ENCODE data around the gene PID1. TPM values are rescaled to one million over a fixed set of nuclear protein-coding genes. Genes with fewer than 3 reads are reported as not detected.
"Not testable (repeated sequence)": the region's sequence is repeated elsewhere in the genome, so short reads cannot be mapped to it uniquely, and the experiment has no call there.

Gene PID1
- total and polyA plus RNA-seq, 2 donors = 1.0 to 5.2 TPM

DNA sequence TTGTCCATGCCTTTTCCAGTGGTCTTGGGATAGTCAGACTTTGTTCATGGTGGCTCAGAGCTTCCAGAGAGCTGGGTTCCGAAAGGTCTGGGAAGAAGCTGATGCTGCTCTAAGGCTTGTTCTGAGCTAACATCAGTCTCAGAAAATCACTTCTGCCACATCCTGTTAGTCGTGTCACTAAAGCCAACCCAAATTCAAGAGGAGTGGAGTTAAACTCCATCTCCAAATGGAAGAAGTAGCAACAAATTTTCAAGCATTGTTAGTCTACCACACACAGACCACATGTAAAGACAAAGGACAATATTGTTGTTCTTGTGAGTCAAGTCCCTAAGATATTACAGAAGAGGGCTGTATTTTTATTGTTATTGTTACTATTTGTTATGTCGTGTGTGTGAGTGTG is 77.8 kb downstream of the PID1 start:
- DNase-seq (ENCODE audit: low read depth in 6 of 9, low spot score in 9 of 9) = no peak
- Histone ChIP-seq H3K27ac (ENCODE audit: low read depth in 1 of 2, low read length in 1 of 2) (no peak overlapping the region), H3K4me1 (ENCODE audit: control insufficient read depth in 2 of 2, insufficient read depth in 2 of 2, low read length in 2 of 2) (no peaks in the 10 kb centered on the region), H3K36me3 (ENCODE audit: control insufficient read depth in 2 of 2, insufficient read depth in 2 of 2, low read length in 1 of 2) (no peaks in the 10 kb centered on the region), H3K4me3 (ENCODE audit: low read length in 2 of 2) (no peak overlapping the region), H3K27me3 (ENCODE audit: control insufficient read depth in 2 of 2, insufficient read depth in 1 of 2, low read length in 1 of 2) (no peaks in the 10 kb centered on the region), H3K9me3 (ENCODE audit: control insufficient read depth in 2 of 2, insufficient read depth in 1 of 2, low read length in 1 of 2) (peaks cover 1 to 10% of the 10 kb centered on the region in 2 donors)
- WGBS = 71% methylated on average over 3 of the region's 3 CpGs

DNA sequence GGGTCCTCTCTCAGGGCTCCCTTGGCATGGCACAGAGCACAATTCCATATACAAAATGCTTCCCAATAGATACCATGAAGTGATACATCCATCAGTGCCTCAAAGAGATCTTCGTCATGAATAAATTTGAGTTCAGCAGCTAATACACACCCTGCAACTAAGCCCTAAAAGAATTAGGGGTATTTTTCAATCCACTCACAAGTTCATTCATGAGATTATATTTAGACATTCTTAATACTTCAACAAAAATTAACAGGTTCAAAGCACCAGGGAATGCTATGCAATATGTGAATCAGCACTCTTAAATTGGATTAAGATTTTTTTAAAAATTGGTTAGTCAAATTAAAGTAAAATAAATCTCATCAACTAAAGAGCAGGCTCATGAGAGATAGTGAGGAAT is 79.7 kb downstream of the PID1 start:
- 99% methylated on average over 1 of the region's 1 CpG for whole genome bisulfite sequencing
- H3K4me1 ChIP-seq (ENCODE audit: control insufficient read depth in 2 of 2, insufficient read depth in 2 of 2, low read length in 2 of 2) = no peaks in the 10 kb centered on the region
- no peak overlapping the region for H3K4me3 ChIP-seq (ENCODE audit: low read length in 2 of 2)
- no peak for DNase-seq (ENCODE audit: low read depth in 6 of 9, low spot score in 9 of 9)
- H3K9me3 ChIP-seq (ENCODE audit: control insufficient read depth in 2 of 2, insufficient read depth in 1 of 2, low read length in 1 of 2) = peaks cover 1 to 10% of the 10 kb centered on the region in 2 donors
- no peak overlapping the region for H3K27ac ChIP-seq (ENCODE audit: low read depth in 1 of 2, low read length in 1 of 2)
- H3K27me3 ChIP-seq (ENCODE audit: control insufficient read depth in 2 of 2, insufficient read depth in 1 of 2, low read length in 1 of 2) = no peaks in the 10 kb centered on the region
- no peaks in the 10 kb centered on the region for H3K36me3 ChIP-seq (ENCODE audit: control insufficient read depth in 2 of 2, insufficient read depth in 2 of 2, low read length in 1 of 2)

DNA sequence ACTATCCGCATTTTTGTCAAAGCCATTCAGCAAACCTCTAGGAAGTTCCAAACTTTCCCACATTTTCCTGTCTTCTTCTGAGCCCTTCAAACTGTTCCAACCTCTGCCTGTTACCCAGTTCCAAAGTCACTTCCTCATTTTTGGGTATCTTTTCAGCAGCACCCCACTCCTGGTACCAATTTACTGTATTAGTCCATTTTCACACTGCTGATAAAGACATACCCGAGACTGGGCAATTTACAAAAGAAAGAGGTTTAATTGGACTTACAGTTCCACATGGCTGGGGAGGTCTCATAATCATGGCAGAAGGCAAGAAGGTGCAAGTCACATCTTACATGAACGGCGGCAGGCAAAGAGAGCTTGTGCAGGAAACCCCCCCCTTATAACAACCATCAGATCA is 84.0 kb downstream of the PID1 start:
- 70% methylated on average over 4 of the region's 4 CpGs for WGBS

GRCh38 chr2:229181641-229182040 is 89.4 kb downstream of the PID1 start:
- no peak for DNase-seq (ENCODE audit: low read depth in 6 of 9, low spot score in 9 of 9)
- Histone ChIP-seq H3K4me3 (ENCODE audit: low read length in 2 of 2) (no peak overlapping the region), H3K27me3 (ENCODE audit: control insufficient read depth in 2 of 2, insufficient read depth in 1 of 2, low read length in 1 of 2) (no peaks in the 10 kb centered on the region), H3K36me3 (ENCODE audit: control insufficient read depth in 2 of 2, insufficient read depth in 2 of 2, low read length in 1 of 2) (no peaks in the 10 kb centered on the region), H3K4me1 (ENCODE audit: control insufficient read depth in 2 of 2, insufficient read depth in 2 of 2, low read length in 2 of 2) (no peaks in the 10 kb centered on the region), H3K9me3 (ENCODE audit: control insufficient read depth in 2 of 2, insufficient read depth in 1 of 2, low read length in 1 of 2) (peaks cover 0 to 4% of the 10 kb centered on the region in 2 donors), H3K27ac (ENCODE audit: low read depth in 1 of 2, low read length in 1 of 2) (no peak overlapping the region)

More for the DNA sequence above, 84.0 kb downstream of the PID1 start:
- not testable (repeated sequence) for H3K36me3 ChIP-seq (ENCODE audit: control insufficient read depth in 2 of 2, insufficient read depth in 2 of 2, low read length in 1 of 2); H3K27ac ChIP-seq (ENCODE audit: low read depth in 1 of 2, low read length in 1 of 2); H3K4me1 ChIP-seq (ENCODE audit: control insufficient read depth in 2 of 2, insufficient read depth in 2 of 2, low read length in 2 of 2); H3K27me3 ChIP-seq (ENCODE audit: control insufficient read depth in 2 of 2, insufficient read depth in 1 of 2, low read length in 1 of 2); H3K4me3 ChIP-seq (ENCODE audit: low read length in 2 of 2); DNase-seq (ENCODE audit: low read depth in 6 of 9, low spot score in 9 of 9)
- peaks cover 1 to 14% of the 10 kb centered on the region in 2 donors for H3K9me3 ChIP-seq (ENCODE audit: control insufficient read depth in 2 of 2, insufficient read depth in 1 of 2, low read length in 1 of 2)

DNA sequence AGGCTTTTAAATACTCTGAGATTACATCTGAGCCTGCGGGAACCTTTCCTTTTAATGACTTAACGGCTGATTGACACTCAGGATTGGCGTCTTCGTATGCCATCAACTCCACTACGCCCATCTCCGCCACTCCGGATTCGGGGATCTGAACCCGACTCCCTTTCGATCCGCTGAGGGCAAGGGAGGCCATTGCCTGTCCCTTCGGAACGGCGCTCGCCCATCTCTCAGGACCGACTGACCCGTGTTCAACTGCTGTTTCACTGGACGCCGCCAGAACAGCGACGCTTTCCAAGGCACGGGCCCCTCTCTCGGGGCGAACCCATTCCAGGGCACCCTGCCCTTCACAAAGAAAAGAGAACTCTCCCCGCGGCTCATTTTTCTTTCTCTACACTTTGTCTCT is 90.4 kb downstream of the PID1 start:
- Histone ChIP-seq H3K27me3 (ENCODE audit: control insufficient read depth in 2 of 2, insufficient read depth in 1 of 2, low read length in 1 of 2) (no peaks in the 10 kb centered on the region), H3K9me3 (ENCODE audit: control insufficient read depth in 2 of 2, insufficient read depth in 1 of 2, low read length in 1 of 2) (peaks cover 0 to 4% of the 10 kb centered on the region in 2 donors), H3K4me1 (ENCODE audit: control insufficient read depth in 2 of 2, insufficient read depth in 2 of 2, low read length in 2 of 2) (no peaks in the 10 kb centered on the region), H3K36me3 (ENCODE audit: control insufficient read depth in 2 of 2, insufficient read depth in 2 of 2, low read length in 1 of 2) (no peaks in the 10 kb centered on the region), H3K27ac (ENCODE audit: low read depth in 1 of 2, low read length in 1 of 2) (no peak overlapping the region), H3K4me3 (ENCODE audit: low read length in 2 of 2) (no peak overlapping the region)
- peak in 1 of 9 donors; percentile 21 for DNase-seq (ENCODE audit: low read depth in 6 of 9, low spot score in 9 of 9)
- 97% methylated on average over 26 of the region's 26 CpGs for WGBS

- 78% methylated on average over 4 of the region's 4 CpGs for WGBS
- DNase-seq (ENCODE audit: low read depth in 6 of 9, low spot score in 9 of 9) = no peak
- no peaks in the 10 kb centered on the region for H3K4me1 ChIP-seq (ENCODE audit: control insufficient read depth in 2 of 2, insufficient read depth in 2 of 2, low read length in 2 of 2)
Observed at GRCh38 chr2:229179628-229180027, 91.5 kb downstream of the PID1 start.

DNA sequence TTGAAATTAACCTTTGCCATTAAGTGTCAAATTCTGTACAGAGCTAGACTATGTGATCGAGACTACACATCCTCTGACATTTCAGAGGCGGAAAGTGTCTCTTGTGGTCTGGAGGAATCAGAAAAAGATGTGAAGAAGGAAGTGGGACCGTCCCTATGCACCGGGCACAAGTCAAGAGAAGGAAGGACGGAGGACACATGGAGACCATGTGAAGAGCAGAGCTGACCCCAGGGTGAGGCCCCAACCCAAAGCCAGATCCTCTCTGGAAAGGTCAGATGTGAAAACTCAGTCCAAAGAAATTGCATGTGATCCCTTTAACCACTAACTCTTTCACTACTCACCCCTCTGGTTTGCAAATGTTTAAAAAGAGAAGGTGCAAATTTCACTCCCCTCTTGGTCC is 92.4 kb downstream of the PID1 start:
- peaks cover 0 to 4% of the 10 kb centered on the region in 2 donors for H3K9me3 ChIP-seq (ENCODE audit: control insufficient read depth in 2 of 2, insufficient read depth in 1 of 2, low read length in 1 of 2)
- DNase-seq (ENCODE audit: low read depth in 6 of 9, low spot score in 9 of 9) = no peak
- no peak overlapping the region for H3K27ac ChIP-seq (ENCODE audit: low read depth in 1 of 2, low read length in 1 of 2)
- no peak overlapping the region for H3K4me3 ChIP-seq (ENCODE audit: low read length in 2 of 2)
- H3K36me3 ChIP-seq (ENCODE audit: control insufficient read depth in 2 of 2, insufficient read depth in 2 of 2, low read length in 1 of 2) = no peaks in the 10 kb centered on the region
- H3K4me1 ChIP-seq (ENCODE audit: control insufficient read depth in 2 of 2, insufficient read depth in 2 of 2, low read length in 2 of 2) = no peaks in the 10 kb centered on the region
- WGBS = 91% methylated on average over 5 of the region's 5 CpGs
- no peaks in the 10 kb centered on the region for H3K27me3 ChIP-seq (ENCODE audit: control insufficient read depth in 2 of 2, insufficient read depth in 1 of 2, low read length in 1 of 2)

More at GRCh38 chr2:229179628-229180027, 91.5 kb downstream of the PID1 start:
- Histone ChIP-seq H3K36me3 (ENCODE audit: control insufficient read depth in 2 of 2, insufficient read depth in 2 of 2, low read length in 1 of 2) (no peaks in the 10 kb centered on the region), H3K27ac (ENCODE audit: low read depth in 1 of 2, low read length in 1 of 2) (no peak overlapping the region), H3K9me3 (ENCODE audit: control insufficient read depth in 2 of 2, insufficient read depth in 1 of 2, low read length in 1 of 2) (peaks cover 0 to 4% of the 10 kb centered on the region in 2 donors), H3K27me3 (ENCODE audit: control insufficient read depth in 2 of 2, insufficient read depth in 1 of 2, low read length in 1 of 2) (no peaks in the 10 kb centered on the region), H3K4me3 (ENCODE audit: low read length in 2 of 2) (no peak overlapping the region)

DNA sequence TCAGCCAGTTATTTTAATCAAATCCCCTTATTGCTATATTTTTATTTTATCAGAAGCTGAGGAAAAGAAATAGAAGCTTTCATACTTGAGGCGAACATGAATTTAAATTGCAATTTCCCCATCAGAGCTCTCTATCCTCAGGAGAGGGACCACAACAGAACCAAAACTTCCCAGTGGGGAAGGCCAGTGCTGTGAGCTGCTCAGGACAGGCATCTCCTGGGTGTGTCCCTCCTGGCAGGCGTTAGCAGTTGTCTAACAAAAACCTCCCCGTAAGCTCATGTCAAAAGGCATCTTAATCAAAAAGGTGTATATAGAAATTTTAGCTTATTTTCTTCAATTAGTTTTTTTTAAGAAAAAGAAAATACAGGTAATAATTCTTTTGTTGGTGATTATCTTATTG is 93.0 kb downstream of the PID1 start:
- Histone ChIP-seq H3K27me3 (ENCODE audit: control insufficient read depth in 2 of 2, insufficient read depth in 1 of 2, low read length in 1 of 2) (no peaks in the 10 kb centered on the region), H3K27ac (ENCODE audit: low read depth in 1 of 2, low read length in 1 of 2) (no peak overlapping the region), H3K4me1 (ENCODE audit: control insufficient read depth in 2 of 2, insufficient read depth in 2 of 2, low read length in 2 of 2) (no peaks in the 10 kb centered on the region), H3K4me3 (ENCODE audit: low read length in 2 of 2) (no peak overlapping the region), H3K36me3 (ENCODE audit: control insufficient read depth in 2 of 2, insufficient read depth in 2 of 2, low read length in 1 of 2) (no peaks in the 10 kb centered on the region), H3K9me3 (ENCODE audit: control insufficient read depth in 2 of 2, insufficient read depth in 1 of 2, low read length in 1 of 2) (peaks cover 0 to 4% of the 10 kb centered on the region in 2 donors)
- DNase-seq (ENCODE audit: low read depth in 6 of 9, low spot score in 9 of 9) = no peak
- 93% methylated on average over 3 of the region's 3 CpGs for WGBS

- H3K27ac ChIP-seq (ENCODE audit: low read depth in 1 of 2, low read length in 1 of 2) = no peak overlapping the region
- no peaks in the 10 kb centered on the region for H3K36me3 ChIP-seq (ENCODE audit: control insufficient read depth in 2 of 2, insufficient read depth in 2 of 2, low read length in 1 of 2)
- no peak overlapping the region for H3K4me3 ChIP-seq (ENCODE audit: low read length in 2 of 2)
- no peaks in the 10 kb centered on the region for H3K4me1 ChIP-seq (ENCODE audit: control insufficient read depth in 2 of 2, insufficient read depth in 2 of 2, low read length in 2 of 2)
- no peaks in the 10 kb centered on the region for H3K9me3 ChIP-seq (ENCODE audit: control insufficient read depth in 2 of 2, insufficient read depth in 1 of 2, low read length in 1 of 2)
- no peak for DNase-seq (ENCODE audit: low read depth in 6 of 9, low spot score in 9 of 9)
- WGBS = 64% methylated on average over 3 of the region's 3 CpGs
- no peaks in the 10 kb centered on the region for H3K27me3 ChIP-seq (ENCODE audit: control insufficient read depth in 2 of 2, insufficient read depth in 1 of 2, low read length in 1 of 2)
Observed at GRCh38 chr2:229176136-229176535, 95.0 kb downstream of the PID1 start.

DNA sequence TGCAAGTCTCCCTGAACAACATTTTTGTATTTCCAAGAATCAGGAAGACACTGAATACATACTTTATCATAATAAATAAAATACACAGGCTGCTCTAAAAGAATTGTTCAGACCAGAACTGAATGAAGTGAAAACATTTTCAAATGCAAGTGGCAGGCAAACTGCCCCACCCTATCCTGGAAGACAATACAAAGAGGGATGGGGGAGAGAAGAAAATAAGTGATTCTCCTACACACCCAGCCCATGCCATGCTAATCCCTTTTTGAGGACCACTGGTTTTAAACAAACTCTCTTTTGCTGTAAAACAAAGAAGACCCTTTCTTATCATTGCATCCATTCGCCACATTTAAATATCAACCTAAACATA is 95.6 kb downstream of the PID1 start:
- Histone ChIP-seq H3K27ac (ENCODE audit: low read depth in 1 of 2, low read length in 1 of 2) (no peak overlapping the region), H3K4me1 (ENCODE audit: control insufficient read depth in 2 of 2, insufficient read depth in 2 of 2, low read length in 2 of 2) (no peaks in the 10 kb centered on the region), H3K36me3 (ENCODE audit: control insufficient read depth in 2 of 2, insufficient read depth in 2 of 2, low read length in 1 of 2) (no peaks in the 10 kb centered on the region), H3K27me3 (ENCODE audit: control insufficient read depth in 2 of 2, insufficient read depth in 1 of 2, low read length in 1 of 2) (no peaks in the 10 kb centered on the region), H3K4me3 (ENCODE audit: low read length in 2 of 2) (no peak overlapping the region), H3K9me3 (ENCODE audit: control insufficient read depth in 2 of 2, insufficient read depth in 1 of 2, low read length in 1 of 2) (no peaks in the 10 kb centered on the region)
- no peak for DNase-seq (ENCODE audit: low read depth in 6 of 9, low spot score in 9 of 9)
- 93% methylated on average over 1 of the region's 1 CpG for WGBS

All from thymus (tissue), 11 donors.